PC-3 (cell line): ENCODE measurements around the gene PAFAH2. TPM values are rescaled to one million over a fixed set of nuclear protein-coding genes. Genes with fewer than 3 reads are reported as not detected.

Experiments
- ATAC-seq: fragments of 200-7000 bp; cut with Tn5 transposase; 2 replicates; pipeline ENCODE4 v1.9.1; 2020; ENCODE audit warnings: mild to moderate bottlenecking, moderate library complexity
- BruUV-seq: library from RNA; stranded (reverse); fragments of 400-500 nt; replicated peaks from 2 replicates; lab custom pipeline; 2021; lab: Mats Ljungman, UMichigan
- CTCF ChIA-PET: fragments of 300-600 bp; sonication (Branson Sonifier 250); formaldehyde crosslinking; loops from one replicate; lab custom pipeline; 2022; ENCODE audit warnings: antibody characterized with exemption; lab: Charles Lee
- POLR2A ChIA-PET: fragments of 300-600 bp; sonication (Branson Sonifier 250); formaldehyde crosslinking; loops from one replicate; lab custom pipeline; 2022; ENCODE audit warnings: antibody characterized with exemption; ENCODE audit not compliant: unreplicated experiment; lab: Charles Lee
- DNase-seq: peaks from one replicate; pipeline ENCODE4 v3.0.0-alpha.2; 2015
- H2AFZ ChIP-seq: fragments of 300-600 bp; sonication (generic); 2 replicates; pipeline ENCODE4 v1.6.0; 2016; ENCODE audit warnings: antibody characterized with exemption, low read length
- H3F3A ChIP-seq: fragments of 300-600 bp; sonication (generic); one replicate; pipeline ENCODE4 v1.6.0; 2017; ENCODE audit warnings: antibody characterized with exemption, low read length, control low read depth, mild to moderate bottlenecking; ENCODE audit not compliant: unreplicated experiment
- H3K27ac ChIP-seq: fragments of 300-600 bp; sonication (generic); 2 replicates; pipeline ENCODE4 v1.5.1; 2016; ENCODE audit warnings: mild to moderate bottlenecking, low read length
- H3K27me3 ChIP-seq: fragments of 300-600 bp; sonication (generic); 2 replicates; pipeline ENCODE4 v1.6.1; 2016; ENCODE audit warnings: low read length, mixed read lengths
- H3K36me3 ChIP-seq: fragments of 300-600 bp; sonication (generic); 2 replicates; pipeline ENCODE4 v1.6.1; 2016; ENCODE audit warnings: low read depth, mixed run types, low read length, mixed read lengths
- H3K4me1 ChIP-seq: fragments of 300-600 bp; sonication (generic); 2 replicates; pipeline ENCODE4 v1.5.1; 2016; ENCODE audit warnings: low read length; ENCODE audit not compliant: insufficient read depth
- H3K4me2 ChIP-seq: fragments of 300-600 bp; sonication (generic); 2 replicates; pipeline ENCODE4 v1.6.0; 2016; ENCODE audit warnings: low read length
- H3K4me3 ChIP-seq: fragments of 300-600 bp; sonication (generic); 2 replicates; pipeline ENCODE4 v1.5.1; 2016; ENCODE audit warnings: mild to moderate bottlenecking, low read length, mixed read lengths
- H3K79me2 ChIP-seq: fragments of 300-600 bp; sonication (generic); 2 replicates; pipeline ENCODE4 v1.6.1; 2017; ENCODE audit warnings: low read length, mixed read lengths
- H3K9ac ChIP-seq: fragments of 300-600 bp; sonication (generic); 2 replicates; pipeline ENCODE4 v1.6.0; 2016; ENCODE audit warnings: mild to moderate bottlenecking, low read length
- H3K9me2 ChIP-seq: fragments of 300-600 bp; sonication (generic); replicated peaks from 2 replicates; pipeline ENCODE4 v1.6.1; 2016; ENCODE audit warnings: mixed run types, low read length, mixed read lengths
- H3K9me3 ChIP-seq: fragments of 300-600 bp; sonication (generic); 2 replicates; pipeline ENCODE4 v1.6.1; 2016; ENCODE audit warnings: low read length, mixed read lengths
- H4K20me1 ChIP-seq: fragments of 300-600 bp; sonication (generic); 2 replicates; pipeline ENCODE4 v1.6.1; 2016; ENCODE audit warnings: low read length, mixed read lengths
- CTCF ChIP-seq: fragments of 300-600 bp; sonication (generic); conservative IDR thresholded peaks from 2 replicates; pipeline ENCODE4 v1.5.1; 2017; ENCODE audit warnings: antibody characterized with exemption, low read depth, mild to moderate bottlenecking, low read length
- EZH2 ChIP-seq: fragments of 300-600 bp; sonication (generic); IDR thresholded peaks from one replicate; pipeline ENCODE4 v1.6.1; 2017; ENCODE audit warnings: antibody characterized with exemption, mild to moderate bottlenecking, low read length; ENCODE audit not compliant: unreplicated experiment
- EZH2phosphoT487 ChIP-seq: fragments of 300-600 bp; sonication (generic); IDR thresholded peaks from 2 replicates; pipeline ENCODE4 v1.6.1; 2018; ENCODE audit warnings: mild to moderate bottlenecking, antibody characterized with exemption, low read length, borderline replicate concordance
- intact Hi-C: fragments of 100-400 bp; cut with micrococcal nuclease; formaldehyde crosslinking; loops from 2 replicates; pipeline ENCODE4 v1.9.0; 2023
- total RNA-seq: library from RNA; depleted of rRNA; stranded (reverse); fragments of >200 nt; gene quantifications from 2 replicates; pipeline ENCODE4 v1.2.3, GENCODE V29; 2014

PAFAH2 gene
- total RNA-seq, 1 experiment from 2014 or later, result 9.0 TPM

DNA sequence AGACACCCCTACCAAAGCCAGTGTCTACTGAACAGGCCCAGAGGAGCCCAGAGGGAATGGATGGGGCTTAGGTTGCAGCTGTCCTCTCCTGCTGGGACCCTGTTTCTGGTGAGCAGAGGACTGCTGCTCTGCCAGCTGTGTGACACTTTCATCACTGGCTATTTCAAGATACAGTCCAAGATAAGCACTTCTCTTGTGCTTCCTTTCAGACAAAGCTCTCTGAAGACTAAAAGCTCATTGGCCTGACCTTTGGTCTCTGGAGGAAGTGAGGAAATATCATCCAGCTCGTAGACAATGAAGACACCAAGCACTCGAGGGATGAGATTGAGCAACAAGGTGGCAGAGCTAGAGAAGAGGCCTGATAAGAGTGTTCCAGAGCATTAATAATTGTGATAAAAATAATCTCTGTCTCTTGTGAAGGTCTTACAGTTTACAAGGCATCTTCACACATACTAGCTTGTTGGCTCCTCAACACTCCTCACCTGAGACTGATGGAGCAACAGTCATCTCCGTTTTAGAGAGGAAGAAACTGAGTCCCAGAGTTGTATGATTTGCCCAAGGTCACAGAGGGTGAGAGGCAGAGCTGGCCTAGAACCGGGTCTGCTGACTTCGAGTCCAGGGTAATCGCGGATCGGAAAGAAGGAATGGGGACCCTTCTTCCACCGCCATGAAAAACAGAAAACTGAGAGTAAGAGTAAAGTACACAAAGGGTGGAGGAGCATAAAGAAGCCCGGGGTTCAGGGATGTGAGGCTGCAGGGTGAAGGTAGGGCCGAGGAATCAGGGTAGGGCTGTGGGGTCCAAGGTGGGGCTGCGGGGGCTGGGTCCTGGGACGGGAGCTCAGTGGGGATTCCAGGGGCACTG, 666 bp downstream of the PAFAH2 start:
- H3K4me3 ChIP-seq, result peak overlapping the region; percentile 74
- peaks cover 14% of the 10 kb centered on the region for H3K4me1 ChIP-seq
- H3K4me2 ChIP-seq, result peak overlapping the region; percentile 92
- H3F3A ChIP-seq, result no peaks in the 10 kb centered on the region
- DNase-seq (peak; percentile 14), ATAC-seq (no peak; the same call in 1 of the 2 replicates)
- intact Hi-C loops, result loop anchor here (2.0 to 5.0 kb wide), 2 partner anchors 74 to 175 kb away; no protein-coding TSS in a partner anchor
- H4K20me1 ChIP-seq, result no peaks in the 10 kb centered on the region
- H3K9me2 ChIP-seq, result no peaks in the 10 kb centered on the region
- POLR2A ChIA-PET, result interaction anchor here (0.6 to 1.3 kb wide), 7 partner anchors 71 to 282 kb away, joined by 3 to 16 read pairs (median 4); no protein-coding TSS in a partner anchor
- H3K9ac ChIP-seq, result peak overlapping the region; percentile 71
- H3K27ac ChIP-seq, result no peak overlapping the region
- H3K27me3 ChIP-seq, result no peaks in the 10 kb centered on the region
- H2AFZ ChIP-seq, result peak overlapping the region; percentile 88
- CTCF ChIA-PET, result interaction anchor here (0.5 to 3.1 kb wide), 17 partner anchors 28 to 1245 kb away, joined by 3 to 104 read pairs (median 4); no protein-coding TSS in a partner anchor
- no peaks in the 10 kb centered on the region for H3K9me3 ChIP-seq
- no peak for TF ChIP-seq EZH2
- no peak for TF ChIP-seq CTCF
- TF ChIP-seq EZH2phosphoT487, result no peak
- no peaks in the 10 kb centered on the region for H3K36me3 ChIP-seq
- TSS peak; percentile 67 for BruUV-seq
- H3K79me2 ChIP-seq, result 0 out of 2 replicates have a peak, but pooled peaks cover 4% of the 10 kb centered on the region

DNA sequence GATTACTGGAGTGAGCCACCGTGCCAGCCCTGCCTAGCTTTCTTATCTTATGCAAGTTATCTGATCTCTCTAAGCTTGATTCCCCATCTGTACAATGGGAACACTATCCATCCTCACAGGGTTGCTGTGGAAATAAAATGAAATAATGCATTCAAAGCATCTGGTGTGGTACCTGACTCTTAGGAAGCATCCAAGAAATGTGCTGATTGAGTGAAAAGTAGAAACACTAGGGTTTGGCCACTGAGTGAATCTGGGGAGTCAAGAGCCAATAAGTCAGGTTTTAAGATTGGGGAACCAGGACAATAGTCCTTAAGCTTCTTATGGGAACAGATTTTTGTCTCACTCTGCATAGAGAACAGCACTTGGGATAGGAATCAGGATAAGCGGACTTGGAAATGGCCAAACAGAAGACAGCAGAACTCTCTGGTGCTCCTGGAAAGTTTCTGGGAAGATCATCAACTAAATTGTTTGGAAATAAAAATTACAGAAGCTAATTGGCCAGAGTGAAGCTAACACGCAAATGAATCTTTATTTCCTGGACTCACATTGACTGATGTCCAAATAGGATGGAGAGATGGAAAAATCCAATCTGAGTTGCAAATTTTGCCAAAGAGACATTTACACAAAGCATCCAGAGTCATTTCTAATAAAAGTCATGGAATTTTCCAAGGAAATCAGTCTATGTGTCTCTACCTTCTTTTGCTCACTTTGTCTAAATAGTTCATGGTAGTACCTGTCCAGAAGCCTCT, 3.3 kb downstream of the PAFAH2 start:
- ChIA-PET POLR2A (interaction anchor here (0.6 to 0.9 kb wide), 2 partner anchors 86 to 146 kb away, joined by 4 read pairs; no protein-coding TSS in a partner anchor), CTCF (no interaction called here)
- H3K9me3 ChIP-seq, result no peaks in the 10 kb centered on the region
- no peak overlapping the region for H3K4me2 ChIP-seq
- BruUV-seq, result no TSS peak
- ATAC-seq (no peak), DNase-seq (no peak)
- TF ChIP-seq EZH2, result no peak
- no peak for TF ChIP-seq CTCF
- no peak for TF ChIP-seq EZH2phosphoT487
- intact Hi-C loops, result loop anchor here (5.0 kb wide), 1 partner anchor 172 kb away; no protein-coding TSS in a partner anchor
- no peak overlapping the region for H3K4me3 ChIP-seq
- H4K20me1 ChIP-seq, result no peaks in the 10 kb centered on the region
- no peaks in the 10 kb centered on the region for H3K27me3 ChIP-seq
- no peak overlapping the region for H3K9ac ChIP-seq
- no peaks in the 10 kb centered on the region for H3K9me2 ChIP-seq
- 0 out of 2 replicates have a peak, but pooled peaks cover 4% of the 10 kb centered on the region for H3K79me2 ChIP-seq
- H3F3A ChIP-seq, result no peaks in the 10 kb centered on the region
- peaks cover 24% of the 10 kb centered on the region for H3K4me1 ChIP-seq
- H2AFZ ChIP-seq, result no peak overlapping the region
- no peaks in the 10 kb centered on the region for H3K36me3 ChIP-seq
- H3K27ac ChIP-seq, result no peak overlapping the region
